Fibroblast of lung (primary cell): ENCODE results near the gene ZNF514.

Experiments used
- CTCF ChIP-seq, 2 donors: IDR thresholded peaks in 1 of 2; conservative IDR thresholded peaks in 1 of 2; 1 replicate in 1 of 2; 2 replicates in 1 of 2; pipeline ENCODE4 v1.5.1; 2011 to 2012; ENCODE audit warnings: low read length in 2 of 2, control low read depth in 1 of 2, inconsistent platforms in 1 of 2, low read depth in 1 of 2, mild to moderate bottlenecking in 1 of 2
- EZH2 ChIP-seq: IDR thresholded peaks from 2 replicates; pipeline ENCODE4 v1.5.1; 2012; ENCODE audit warnings: low read length, control low read depth, mild to moderate bottlenecking; ENCODE audit errors: missing control alignments

DNA sequence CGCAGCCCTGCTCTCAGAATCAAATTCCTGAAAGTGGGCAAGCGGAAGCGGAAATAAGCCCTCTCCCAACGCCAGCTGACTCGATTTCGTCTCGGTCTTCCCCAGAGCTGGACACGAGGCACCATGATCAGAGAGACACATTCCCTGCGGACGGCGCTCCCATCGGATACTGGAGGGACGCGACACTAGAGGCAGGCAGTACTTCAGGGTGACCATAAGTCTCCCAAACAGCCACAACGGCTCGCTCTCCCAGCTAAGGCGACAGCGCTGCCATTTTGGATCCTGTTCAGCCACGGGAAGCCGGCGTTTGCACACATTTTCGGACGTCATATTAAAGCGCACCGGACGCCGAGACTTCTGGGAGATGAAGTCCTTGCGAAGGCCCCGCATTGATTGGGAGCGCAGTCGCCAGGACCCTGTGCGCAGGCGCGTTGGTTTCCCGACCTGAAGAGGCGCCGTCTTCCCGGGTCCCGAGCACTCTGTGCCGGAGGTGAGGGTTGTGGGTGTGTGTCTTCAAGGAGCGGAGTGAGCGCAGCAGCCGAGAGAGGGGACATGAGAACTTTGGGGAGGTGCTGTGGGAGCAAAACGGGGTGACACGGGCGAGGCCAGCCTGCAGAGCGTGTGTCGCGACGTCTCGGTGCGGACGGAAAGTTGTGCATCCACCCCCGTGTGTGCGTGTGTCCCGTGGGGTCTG is 5.9 kb upstream of the ZNF514 start, which contains the start of gene ZNF2:
- TF ChIP-seq EZH2 (no peak), CTCF (conservative IDR thresholded peaks at IDR 0.05 in 1 of 2, IDR thresholded peaks at IDR 0.05 in 1 of 2; ENCODE audit: low read depth in 1 of 2, low read length in 2 of 2) (peak in 1 of 2 donors; percentile 3)
